IMR-90 (cell line): ENCODE results near the gene IFIT5.

Source experiments
- BHLHE40 ChIP-seq: fragments of 150-350 bp; IDR thresholded peaks from 2 replicates; pipeline ENCODE4 v1.6.1; 2016; ENCODE audit warnings: mild to moderate bottlenecking, low read depth, low read length
- ELK1 ChIP-seq: fragments of 150-350 bp; IDR thresholded peaks from 2 replicates; pipeline ENCODE4 v1.6.1; 2016; ENCODE audit warnings: low read depth, mild to moderate bottlenecking, low read length, moderate library complexity, borderline replicate concordance
- FOS ChIP-seq: fragments of 150-350 bp; IDR thresholded peaks from 2 replicates; pipeline ENCODE4 v1.6.1; 2016; ENCODE audit warnings: low read depth, low read length
- MAZ ChIP-seq: IDR thresholded peaks from 2 replicates; pipeline ENCODE4 v1.6.1; 2012; ENCODE audit warnings: low read depth, mild to moderate bottlenecking, low read length, improper control_type of control experiment, moderate library complexity, borderline replicate concordance
- POLR2A ChIP-seq: IDR thresholded peaks from 2 replicates; pipeline ENCODE4 v1.6.1; 2012; ENCODE audit warnings: mild to moderate bottlenecking, low read depth, low read length
- SMC3 ChIP-seq: fragments of 150-350 bp; IDR thresholded peaks from 2 replicates; pipeline ENCODE4 v1.6.1; 2016; ENCODE audit warnings: low read depth, mild to moderate bottlenecking, antibody characterized with exemption, low read length, moderate library complexity
- USF2 ChIP-seq: fragments of 150-350 bp; IDR thresholded peaks from 2 replicates; pipeline ENCODE4 v1.6.1; 2017; ENCODE audit warnings: mild to moderate bottlenecking, antibody characterized with exemption, low read length, low read depth
- TF ChIP-seq, protein P1 (sequence below): conservative IDR thresholded peaks from 2 replicates; pipeline ENCODE4 v1.5.1; 2012; ENCODE audit warnings: mild to moderate bottlenecking, low read depth, low read length, improper control_type of control experiment

GRCh38 chr10:89368129-89368528 lies 46.2 kb upstream of the IFIT5 start:
- no peak for TF ChIP-seq POLR2A
- TF ChIP-seq, protein P1, sequence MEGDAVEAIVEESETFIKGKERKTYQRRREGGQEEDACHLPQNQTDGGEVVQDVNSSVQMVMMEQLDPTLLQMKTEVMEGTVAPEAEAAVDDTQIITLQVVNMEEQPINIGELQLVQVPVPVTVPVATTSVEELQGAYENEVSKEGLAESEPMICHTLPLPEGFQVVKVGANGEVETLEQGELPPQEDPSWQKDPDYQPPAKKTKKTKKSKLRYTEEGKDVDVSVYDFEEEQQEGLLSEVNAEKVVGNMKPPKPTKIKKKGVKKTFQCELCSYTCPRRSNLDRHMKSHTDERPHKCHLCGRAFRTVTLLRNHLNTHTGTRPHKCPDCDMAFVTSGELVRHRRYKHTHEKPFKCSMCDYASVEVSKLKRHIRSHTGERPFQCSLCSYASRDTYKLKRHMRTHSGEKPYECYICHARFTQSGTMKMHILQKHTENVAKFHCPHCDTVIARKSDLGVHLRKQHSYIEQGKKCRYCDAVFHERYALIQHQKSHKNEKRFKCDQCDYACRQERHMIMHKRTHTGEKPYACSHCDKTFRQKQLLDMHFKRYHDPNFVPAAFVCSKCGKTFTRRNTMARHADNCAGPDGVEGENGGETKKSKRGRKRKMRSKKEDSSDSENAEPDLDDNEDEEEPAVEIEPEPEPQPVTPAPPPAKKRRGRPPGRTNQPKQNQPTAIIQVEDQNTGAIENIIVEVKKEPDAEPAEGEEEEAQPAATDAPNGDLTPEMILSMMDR, result no peak
- no peak for TF ChIP-seq SMC3
- TF ChIP-seq USF2, result no peak
- TF ChIP-seq ELK1, result no peak
- no peak for TF ChIP-seq FOS
- no peak for TF ChIP-seq BHLHE40
- TF ChIP-seq MAZ, result no peak
